Hypothalamus (tissue), 51 donors: Measurements from ENCODE around the gene PDE4A.

Source experiments
- DNase-seq, 51 donors: peaks; one replicate each; lab custom pipeline; 2025; lab: John Stamatoyannopoulos, UW

The PDE4A gene

DNA sequence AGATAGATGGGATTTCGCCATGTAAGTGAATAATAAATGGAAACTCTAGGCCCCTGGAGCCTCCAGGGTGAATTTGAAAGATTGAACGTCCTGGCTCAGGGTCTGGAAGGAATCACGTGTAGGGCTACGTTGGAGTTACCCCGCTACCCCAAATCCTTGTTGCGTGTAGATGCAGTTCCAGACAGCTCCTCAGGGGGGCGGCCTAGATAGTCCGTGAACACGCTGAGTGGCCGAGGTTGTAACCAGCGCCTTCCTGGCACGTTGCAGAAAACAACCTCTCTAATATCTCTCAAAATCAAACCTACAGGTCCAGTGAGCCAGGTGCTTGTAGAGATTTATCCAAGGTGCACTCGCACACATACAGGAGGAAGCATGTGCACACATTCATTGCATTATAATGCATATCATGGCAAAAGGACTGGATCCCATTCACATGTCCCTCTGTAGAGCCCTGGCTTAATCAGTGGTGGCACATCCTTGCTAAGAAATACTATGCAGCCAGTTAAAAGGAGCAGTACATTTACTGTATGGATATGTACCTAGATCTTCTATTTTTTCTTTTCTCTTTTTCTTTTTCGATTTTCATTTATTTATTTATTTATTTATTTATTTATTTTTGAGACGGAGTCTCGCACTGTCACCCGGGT lies 85.4 kb downstream of the PDE4A start:
- peak in 36 of 51 donors; percentile 1 to 76 (median 36) for DNase-seq

DNA sequence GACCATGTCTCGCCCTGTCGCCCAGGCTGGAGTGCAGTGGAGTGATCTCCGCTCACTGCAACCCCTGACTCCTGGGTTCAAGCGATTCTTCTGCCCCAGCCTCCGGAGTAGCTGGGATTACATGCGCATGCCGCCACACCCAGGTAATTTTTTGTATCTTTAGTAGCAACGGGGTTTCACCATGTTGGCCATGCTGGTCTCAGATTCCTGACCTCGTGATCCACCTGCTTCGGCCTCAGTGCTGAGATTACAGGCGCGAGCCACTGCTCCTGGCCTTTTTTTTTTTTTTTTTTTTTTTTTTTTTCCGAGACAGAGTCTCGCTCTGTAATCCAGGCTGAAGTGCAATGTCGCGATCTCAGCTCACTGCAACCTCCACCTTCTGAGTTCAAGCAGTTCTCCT lies 87.7 kb downstream of the PDE4A start:
- DNase-seq: no peak

DNA sequence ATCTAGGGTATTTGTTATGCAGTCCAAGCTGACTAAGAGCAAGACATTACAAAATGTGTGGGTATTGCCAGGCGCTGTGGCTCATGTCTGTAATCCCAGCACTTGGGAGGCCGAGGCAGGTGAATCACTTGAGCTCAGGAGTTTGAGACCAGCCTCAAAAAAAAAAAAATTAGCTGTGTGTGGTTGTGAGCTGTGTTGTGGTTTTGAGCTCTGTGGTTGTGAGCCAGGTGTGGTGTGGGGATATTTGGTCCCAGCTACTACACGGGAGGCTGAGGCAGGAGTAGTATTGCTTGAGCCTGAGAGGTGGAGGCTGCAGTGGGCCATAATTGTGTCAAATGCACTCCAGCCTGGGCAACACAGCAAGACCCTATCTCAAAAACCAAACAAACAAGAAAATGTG lies 88.4 kb downstream of the PDE4A start:
- DNase-seq: no peak

DNA sequence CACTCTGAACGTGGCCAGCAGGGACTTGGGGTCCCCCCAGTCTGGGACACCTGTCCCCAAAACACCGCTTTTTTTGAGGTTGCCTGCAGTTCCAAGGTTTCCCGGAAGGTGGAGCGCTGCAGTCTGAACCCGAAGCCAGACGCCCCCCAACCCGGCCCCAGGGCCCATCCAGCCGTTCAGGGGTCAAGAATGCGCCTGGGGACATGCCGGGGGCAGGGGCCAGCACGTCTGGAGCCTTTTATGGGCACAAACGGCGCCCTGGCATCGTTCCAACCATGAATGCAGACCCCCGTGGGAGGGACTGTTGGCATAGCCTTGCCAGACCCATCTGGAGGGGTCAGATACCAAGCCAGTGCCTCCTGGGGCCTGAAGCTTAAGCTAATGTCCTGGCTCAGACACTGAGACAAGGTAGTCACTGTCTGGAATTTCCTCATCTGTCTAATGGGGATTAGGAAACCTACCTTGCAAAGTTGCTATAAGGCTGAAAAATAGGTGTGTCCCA lies 90.0 kb downstream of the PDE4A start:
- DNase-seq: peak in 6 of 51 donors; percentile 3 to 24 (median 8)

DNA sequence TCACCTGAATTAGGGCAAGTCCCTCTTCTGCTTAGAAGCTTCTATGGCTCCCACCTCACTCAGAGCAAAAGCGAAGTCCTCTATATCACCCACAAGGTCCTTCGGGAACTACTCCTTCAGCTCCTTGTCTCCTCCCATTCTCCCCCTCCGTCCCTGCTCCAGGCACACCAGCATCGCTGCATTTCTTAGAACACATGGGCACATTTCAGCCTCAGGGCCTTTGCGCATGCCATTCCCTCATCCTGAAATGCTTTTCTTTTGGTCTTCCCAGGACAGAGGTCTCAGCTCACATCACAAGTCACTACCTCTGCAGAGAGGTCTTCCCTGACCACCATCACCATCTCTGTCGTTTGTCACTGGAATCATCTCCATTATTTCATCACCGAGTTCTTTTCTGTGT lies 92.9 kb downstream of the PDE4A start:
- no peak for DNase-seq

DNA sequence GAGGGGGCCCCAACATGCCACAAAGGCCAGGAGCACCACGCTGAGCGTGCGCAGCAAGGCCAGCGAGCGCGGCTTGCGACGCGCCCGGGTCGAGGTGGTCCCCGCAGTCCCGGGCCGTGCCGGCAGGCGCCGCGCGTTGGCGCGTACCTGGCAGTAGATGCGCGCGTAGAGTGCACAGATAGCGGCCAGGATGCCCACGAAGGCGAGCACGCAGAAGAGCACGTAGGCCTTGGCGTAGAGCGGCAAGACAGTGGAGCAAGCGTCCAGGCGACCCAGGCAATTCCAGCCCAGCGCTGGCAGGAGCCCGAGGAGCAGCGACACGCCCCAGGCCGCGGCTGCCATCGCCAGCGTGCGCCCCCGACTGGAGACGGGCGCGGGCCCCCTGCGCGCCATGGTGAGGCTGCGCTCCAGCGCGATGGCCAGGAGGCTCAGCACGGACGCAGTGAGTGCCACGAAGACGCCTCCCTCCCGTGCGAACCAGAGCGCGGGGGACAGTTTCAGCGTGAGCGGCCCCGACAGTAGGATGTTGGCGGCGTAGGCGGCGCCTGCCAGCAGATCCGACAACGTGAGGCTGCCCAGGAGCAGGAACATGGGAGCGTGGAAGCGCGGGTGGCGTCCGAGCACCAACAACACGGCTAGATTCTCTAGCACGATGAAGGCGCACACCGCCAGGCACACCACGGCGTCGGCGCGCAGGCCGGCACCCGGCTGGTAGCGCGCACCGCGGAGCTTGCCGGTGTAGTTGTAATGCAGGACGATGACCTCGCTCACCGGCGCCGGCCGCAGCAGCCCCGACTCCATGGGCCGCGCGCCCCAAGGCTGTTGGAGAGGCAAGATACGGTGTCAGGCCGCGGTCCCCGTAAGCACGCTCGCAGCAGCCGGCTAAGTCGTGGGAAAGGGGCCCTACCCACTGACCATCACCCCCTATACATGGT lies 94.1 kb downstream of the PDE4A start:
- peak in 4 of 51 donors; percentile 17 to 39 (median 22) for DNase-seq

DNA sequence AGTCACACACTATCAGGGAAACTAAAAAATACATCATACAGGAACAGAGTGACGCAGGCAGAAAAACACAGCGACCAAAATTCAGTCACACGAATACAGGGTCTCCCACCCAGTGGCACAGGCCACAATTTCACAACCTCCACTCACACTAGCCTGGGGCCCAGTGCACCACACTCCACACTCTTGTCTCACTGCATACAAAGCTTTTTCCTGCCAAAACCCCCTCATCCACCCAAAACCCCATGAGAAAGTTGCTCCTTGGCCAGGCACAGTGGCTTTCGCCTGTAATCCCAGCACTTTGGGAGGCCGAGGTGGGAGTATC lies 95.7 kb downstream of the PDE4A start:
- no peak for DNase-seq

DNA sequence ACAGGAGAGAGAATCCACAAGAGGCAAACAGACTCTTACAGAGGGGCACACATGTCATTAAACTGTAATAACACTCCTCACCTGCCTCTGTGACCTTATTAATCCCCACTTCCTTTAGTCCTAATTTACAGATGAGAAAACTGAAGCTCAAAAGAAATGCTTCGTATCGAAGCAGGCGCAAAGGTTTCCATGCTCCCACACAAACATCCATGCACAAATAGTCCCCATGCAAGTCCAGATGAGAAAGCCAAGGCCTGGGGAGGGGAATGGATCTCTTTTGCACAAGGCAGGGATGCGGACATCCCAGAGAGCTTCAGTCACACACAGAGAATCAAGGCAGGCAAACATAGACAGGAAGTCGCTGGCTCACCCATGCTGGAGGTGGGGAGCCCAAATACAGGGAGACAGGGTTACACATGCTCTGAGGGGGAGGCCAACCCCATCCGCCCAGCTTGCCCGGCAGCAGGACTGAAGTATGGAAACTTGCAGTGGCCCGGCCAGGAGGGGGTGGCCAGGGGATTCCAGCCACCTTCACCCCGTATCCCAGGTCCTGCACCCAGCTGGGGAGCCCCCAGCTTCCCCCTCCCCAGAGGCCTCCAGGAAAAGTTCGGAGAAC lies 96.4 kb downstream of the PDE4A start:
- peak in 4 of 51 donors; percentile 29 to 60 (median 50) for DNase-seq

DNA sequence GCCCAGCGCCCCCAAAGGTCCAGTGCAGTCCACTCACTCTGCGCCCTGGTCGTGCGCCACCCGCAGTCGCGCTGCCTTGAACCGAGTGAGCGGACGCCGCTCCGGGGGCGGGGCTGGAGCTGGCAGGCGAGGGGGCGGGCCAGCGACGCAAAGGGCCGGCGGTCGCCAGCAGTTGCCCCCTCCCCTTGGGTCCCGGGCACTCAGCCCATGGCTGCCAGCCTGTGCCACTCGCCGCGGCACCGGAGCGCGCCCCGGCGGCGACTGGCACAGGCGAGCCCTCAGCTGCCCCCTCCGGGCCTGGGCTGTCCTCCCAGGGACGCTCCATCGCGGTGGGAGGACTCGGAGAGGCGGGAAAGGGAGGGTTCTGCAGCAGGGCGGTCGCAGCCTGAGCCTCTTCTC lies 97.0 kb downstream of the PDE4A start, which contains the start of gene S1PR5:
TSS of gene S1PR5 (minus strand) at position 87 of the 399 bp plus-strand sequence. CDS start 2,436 bp downstream, outside the sequence.
- DNase-seq: peak in 47 of 51 donors; percentile 11 to 94 (median 75)

DNA sequence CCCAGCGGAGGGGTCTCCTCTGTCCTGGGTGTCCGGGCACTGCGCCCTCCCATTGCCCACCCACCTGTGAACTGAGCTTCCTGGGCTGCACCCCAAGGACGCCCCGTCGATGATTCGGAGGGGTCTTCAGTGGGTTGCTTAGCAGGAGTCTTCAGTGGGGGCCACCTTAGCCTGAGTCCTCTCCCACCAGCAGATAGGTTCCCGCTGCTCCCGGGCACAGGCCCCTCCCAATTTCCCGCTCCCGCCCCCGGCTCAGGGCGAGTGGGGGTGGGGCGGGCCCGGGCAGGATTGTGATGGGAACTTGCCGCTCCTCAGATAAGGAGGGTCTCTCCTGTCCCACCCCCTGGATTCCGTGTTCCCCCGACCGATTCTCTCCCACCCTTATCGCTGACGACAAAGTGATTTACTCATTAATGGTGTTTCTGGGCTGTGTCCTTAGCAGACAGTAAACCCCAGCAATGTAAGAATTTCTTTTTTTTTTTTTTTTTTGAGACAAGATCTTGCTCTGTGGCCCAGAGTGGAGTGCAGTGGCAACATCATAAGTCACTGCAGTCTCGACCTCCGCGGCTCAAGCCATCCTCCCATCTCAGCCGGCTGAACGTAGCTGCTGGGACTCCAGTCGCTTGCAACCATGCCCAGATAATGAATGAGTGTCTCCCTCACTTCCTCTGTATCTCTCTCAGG lies 97.6 kb downstream of the PDE4A start:
- peak in 33 of 51 donors; percentile 8 to 90 (median 60) for DNase-seq

DNA sequence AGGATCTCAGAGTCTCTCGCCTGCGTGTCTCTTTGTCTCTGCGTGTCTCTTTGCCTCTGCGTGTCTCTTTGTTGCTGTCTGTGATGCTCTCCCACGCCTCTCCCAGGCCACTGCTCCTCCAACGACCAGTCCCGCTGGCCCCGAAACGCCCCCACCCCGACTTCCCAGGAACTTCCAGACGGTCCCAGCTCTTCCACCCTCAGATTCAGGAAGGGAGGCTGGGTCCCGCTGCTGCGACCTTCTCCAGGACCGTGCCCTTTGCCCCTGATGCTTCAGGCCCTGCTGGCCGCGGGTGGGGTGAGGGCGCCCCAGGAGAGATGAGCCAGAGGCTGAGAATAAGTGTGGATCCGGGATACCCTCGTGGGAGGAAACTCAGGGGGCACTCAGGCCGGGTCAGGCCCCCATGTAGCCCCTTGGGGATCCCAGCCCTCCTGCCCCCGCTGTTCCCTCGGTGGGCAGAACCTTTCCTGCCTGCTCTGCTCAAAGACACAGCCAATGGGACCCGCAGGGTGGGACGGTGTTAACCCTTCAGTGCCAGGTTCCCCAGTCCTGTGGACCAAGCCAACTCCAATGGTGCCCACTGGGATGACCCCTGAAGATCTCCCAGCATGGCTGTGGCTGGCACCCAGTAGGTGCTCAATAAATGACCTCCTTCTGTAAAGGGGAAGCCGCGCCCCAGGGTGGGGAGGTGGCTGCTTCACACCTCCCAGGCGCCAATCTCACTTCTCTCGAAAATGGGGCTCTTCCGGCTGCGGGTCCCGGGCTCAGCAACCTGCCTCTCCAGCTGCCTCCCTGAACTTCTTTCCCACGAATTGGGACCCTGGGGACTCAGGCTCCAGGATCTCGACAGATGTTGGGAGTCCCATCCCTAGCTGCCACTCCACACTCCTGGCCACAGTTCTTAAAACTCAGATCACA lies 98.4 kb downstream of the PDE4A start:
- DNase-seq: peak in 18 of 51 donors; percentile 9 to 49 (median 22)
